MM.1S (cell line): ENCODE measurements around the gene PPP6R2.

Experiments used
- DNase-seq: peaks from one replicate; pipeline ENCODE4 v3.0.0-alpha.2; 2015
- H2AFZ ChIP-seq: fragments of 300-600 bp; sonication (generic); 2 replicates; pipeline ENCODE4 v1.6.0; 2016; ENCODE audit warnings: antibody characterized with exemption, low read length
- H3F3A ChIP-seq: fragments of 300-600 bp; sonication (generic); 2 replicates; pipeline ENCODE4 v1.6.1; 2016; ENCODE audit warnings: mild to moderate bottlenecking, antibody characterized with exemption, low read length, moderate library complexity, mixed read lengths; ENCODE audit not compliant: insufficient read depth
- H3K27ac ChIP-seq: fragments of 300-600 bp; sonication (generic); 2 replicates; pipeline ENCODE4 v1.5.1; 2016; ENCODE audit warnings: mild to moderate bottlenecking, low read length
- H3K27me3 ChIP-seq: fragments of 300-600 bp; sonication (generic); replicated peaks from 2 replicates; pipeline ENCODE4 v1.6.0; 2016; ENCODE audit warnings: low read length; ENCODE audit not compliant: insufficient read depth
- H3K36me3 ChIP-seq: fragments of 300-600 bp; sonication (generic); replicated peaks from 2 replicates; pipeline ENCODE4 v1.6.1; 2016; ENCODE audit warnings: mild to moderate bottlenecking, low read length, mixed read lengths; ENCODE audit not compliant: insufficient read depth
- H3K4me1 ChIP-seq: fragments of 300-600 bp; sonication (generic); 2 replicates; pipeline ENCODE4 v1.6.1; 2016; ENCODE audit warnings: low read length, mixed read lengths
- H3K4me2 ChIP-seq: fragments of 300-600 bp; sonication (generic); 2 replicates; pipeline ENCODE4 v1.6.0; 2016; ENCODE audit warnings: low read depth, low read length
- H3K4me3 ChIP-seq: fragments of 300-600 bp; sonication (generic); 2 replicates; pipeline ENCODE4 v1.5.1; 2016; ENCODE audit warnings: low read length, mixed read lengths
- H3K79me2 ChIP-seq: fragments of 300-600 bp; sonication (generic); 2 replicates; pipeline ENCODE4 v1.6.1; 2016; ENCODE audit warnings: mixed run types, low read length, mixed read lengths
- H3K9ac ChIP-seq: fragments of 300-600 bp; sonication (generic); 2 replicates; pipeline ENCODE4 v1.6.1; 2016; ENCODE audit warnings: low read length, mixed read lengths
- H3K9me2 ChIP-seq: fragments of 300-600 bp; sonication (generic); replicated peaks from 2 replicates; pipeline ENCODE4 v1.6.1; 2016; ENCODE audit warnings: mild to moderate bottlenecking, low read length, mixed read lengths; ENCODE audit not compliant: insufficient read depth
- H3K9me3 ChIP-seq: fragments of 300-600 bp; sonication (generic); replicated peaks from 2 replicates; pipeline ENCODE4 v1.6.1; 2016; ENCODE audit warnings: mild to moderate bottlenecking, low read length, mixed read lengths; ENCODE audit not compliant: insufficient read depth
- H4K20me1 ChIP-seq: fragments of 300-600 bp; sonication (generic); 2 replicates; pipeline ENCODE4 v1.6.1; 2016; ENCODE audit warnings: mild to moderate bottlenecking, low read length, moderate library complexity, mixed read lengths; ENCODE audit not compliant: insufficient read depth
- CTCF ChIP-seq: fragments of 300-600 bp; sonication (generic); IDR thresholded peaks from 2 replicates; pipeline ENCODE4 v1.5.1; 2016; ENCODE audit warnings: antibody characterized with exemption, low read length, mixed read lengths
- EZH2 ChIP-seq: fragments of 300-600 bp; sonication (generic); optimal IDR thresholded peaks from 2 replicates; pipeline ENCODE3; 2017; ENCODE audit warnings: low read depth, mild to moderate bottlenecking, antibody characterized with exemption, low read length, mixed read lengths
- EZH2phosphoT487 ChIP-seq: fragments of 300-600 bp; sonication (generic); IDR thresholded peaks from 2 replicates; pipeline ENCODE4 v1.6.1; 2018; ENCODE audit warnings: antibody characterized with exemption, low read length

Gene PPP6R2

GRCh38 chr22:50444663-50445062 lies 101.5 kb downstream of the PPP6R2 start:
- no peaks in the 10 kb centered on the region for H3K79me2 ChIP-seq
- no peak overlapping the region for H3K9ac ChIP-seq
- peaks cover 4% of the 10 kb centered on the region; the same call in 1 of the 2 replicates for H3F3A ChIP-seq
- H3K4me1 ChIP-seq = no peaks in the 10 kb centered on the region
- TF ChIP-seq EZH2phosphoT487 (no peak), CTCF (no peak), EZH2 (no peak)
- no peaks in the 10 kb centered on the region for H3K9me3 ChIP-seq
- H3K27me3 ChIP-seq = no peaks in the 10 kb centered on the region
- H4K20me1 ChIP-seq = no peaks in the 10 kb centered on the region
- no peak overlapping the region for H3K27ac ChIP-seq
- no peaks in the 10 kb centered on the region for H3K9me2 ChIP-seq
- no peak for DNase-seq
- no peak overlapping the region for H3K4me3 ChIP-seq
- no peak overlapping the region for H2AFZ ChIP-seq
- no peak overlapping the region for H3K4me2 ChIP-seq
- H3K36me3 ChIP-seq = no peaks in the 10 kb centered on the region

GRCh38 chr22:50445071-50445879 lies 102.1 kb downstream of the PPP6R2 start:
- Histone ChIP-seq H3K9me3 (no peaks in the 10 kb centered on the region), H3K79me2 (no peaks in the 10 kb centered on the region), H3K4me2 (no peak overlapping the region), H3K4me1 (no peaks in the 10 kb centered on the region), H4K20me1 (no peaks in the 10 kb centered on the region), H3F3A (peaks cover 4% of the 10 kb centered on the region; the same call in 1 of the 2 replicates), H3K4me3 (no peak overlapping the region), H3K36me3 (no peaks in the 10 kb centered on the region), H3K27me3 (no peaks in the 10 kb centered on the region), H3K9ac (no peak overlapping the region), H2AFZ (no peak overlapping the region), H3K27ac (no peak overlapping the region), H3K9me2 (no peaks in the 10 kb centered on the region)
- DNase-seq = no peak
- no peak for TF ChIP-seq EZH2phosphoT487
- no peak for TF ChIP-seq CTCF
- TF ChIP-seq EZH2 = no peak

- H3K9me3 ChIP-seq = no peaks in the 10 kb centered on the region
- TF ChIP-seq EZH2 (no peak), CTCF (no peak), EZH2phosphoT487 (no peak)
- H3K9ac ChIP-seq = no peak overlapping the region
- no peaks in the 10 kb centered on the region for H4K20me1 ChIP-seq
- H3F3A ChIP-seq = peaks cover 4% of the 10 kb centered on the region; the same call in 1 of the 2 replicates
- no peak overlapping the region for H3K4me3 ChIP-seq
- no peaks in the 10 kb centered on the region for H3K9me2 ChIP-seq
- no peak overlapping the region for H2AFZ ChIP-seq
- no peaks in the 10 kb centered on the region for H3K79me2 ChIP-seq
- H3K27ac ChIP-seq = no peak overlapping the region
- no peaks in the 10 kb centered on the region for H3K27me3 ChIP-seq
- H3K4me2 ChIP-seq = no peak overlapping the region
- DNase-seq = no peak
- no peaks in the 10 kb centered on the region for H3K36me3 ChIP-seq
- no peaks in the 10 kb centered on the region for H3K4me1 ChIP-seq
Measured at GRCh38 chr22:50445880-50446707, 103.0 kb downstream of the PPP6R2 start.
